GM21423 (cell line): ENCODE results near the gene KDM1A.
"Not testable (repeated sequence)": the region's sequence is repeated elsewhere in the genome, so short reads cannot be mapped to it uniquely, and the experiment has no call there.

Source experiments
- ATAC-seq: cut with Tn5 transposase; IDR thresholded peaks from one replicate; pipeline ENCODE4 v1.9.1; 2021; ENCODE audit warnings: mild to moderate bottlenecking, moderate library complexity; ENCODE audit not compliant: unreplicated experiment

Gene KDM1A

GRCh38 chr1:23010025-23010424 is 9.2 kb upstream of the KDM1A start:
- ATAC-seq = not testable (repeated sequence)

DNA sequence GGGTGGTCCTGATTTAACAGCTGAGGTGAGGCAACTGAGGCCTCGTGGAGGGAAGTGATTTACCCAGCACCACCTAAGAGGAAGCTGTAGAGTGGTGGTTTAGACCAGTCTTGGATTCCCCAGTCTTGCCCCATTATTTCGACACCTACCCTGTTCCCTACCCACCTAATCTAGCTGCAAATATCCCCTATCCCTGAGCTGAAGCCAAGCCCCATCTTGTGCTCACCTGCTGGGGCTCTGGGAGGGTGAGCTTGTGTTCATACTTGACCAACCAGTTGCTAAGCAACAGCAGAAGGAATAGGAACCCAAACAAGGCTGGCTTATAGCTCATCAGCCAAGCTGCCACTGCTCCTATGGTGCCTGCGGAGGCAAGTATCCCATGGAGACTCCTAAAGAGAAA is 5.6 kb upstream of the KDM1A start:
- no peak for ATAC-seq

- ATAC-seq = no peak
Measured at GRCh38 chr1:23018661-23019093, 591 bp upstream of the KDM1A start.

DNA sequence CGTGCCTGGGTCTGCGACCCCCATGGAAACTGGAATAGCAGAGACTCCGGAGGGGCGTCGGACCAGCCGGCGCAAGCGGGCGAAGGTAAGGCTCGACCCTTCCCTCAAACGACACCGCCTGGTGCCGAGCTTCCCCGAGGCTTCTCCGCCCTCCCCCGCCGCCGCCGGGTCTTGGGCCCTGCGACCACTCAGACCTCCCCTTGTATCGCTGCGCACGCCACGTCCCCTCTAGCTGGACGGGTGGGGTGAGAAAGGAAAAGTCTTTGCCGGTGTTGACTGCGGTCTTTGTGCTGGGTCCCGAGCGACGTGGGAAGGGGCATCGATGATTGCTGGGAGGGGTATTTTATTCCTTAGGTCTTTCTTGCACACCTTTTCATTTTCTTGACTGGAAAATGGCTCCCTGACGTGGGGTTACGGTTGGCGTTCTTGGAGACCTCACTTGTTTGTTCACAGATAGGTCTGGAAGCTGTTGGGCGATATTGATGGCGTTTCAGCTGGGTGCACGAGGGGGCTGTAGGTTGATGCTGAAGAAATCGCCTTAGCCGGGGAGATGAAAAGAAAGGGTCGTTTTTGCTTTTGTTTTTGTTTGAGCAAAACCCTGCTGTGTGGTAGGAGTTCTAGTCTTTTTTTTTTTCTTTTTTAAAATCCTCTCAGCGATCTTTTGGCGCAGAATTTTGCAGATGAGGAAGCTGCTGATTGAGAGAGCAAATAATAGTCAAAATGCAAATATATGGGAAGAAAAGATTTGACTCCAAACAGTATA is 776 bp downstream of the KDM1A start:
- peak; percentile 8 for ATAC-seq

GRCh38 chr1:23020706-23021405 is 1.6 kb downstream of the KDM1A start:
- no peak for ATAC-seq

DNA sequence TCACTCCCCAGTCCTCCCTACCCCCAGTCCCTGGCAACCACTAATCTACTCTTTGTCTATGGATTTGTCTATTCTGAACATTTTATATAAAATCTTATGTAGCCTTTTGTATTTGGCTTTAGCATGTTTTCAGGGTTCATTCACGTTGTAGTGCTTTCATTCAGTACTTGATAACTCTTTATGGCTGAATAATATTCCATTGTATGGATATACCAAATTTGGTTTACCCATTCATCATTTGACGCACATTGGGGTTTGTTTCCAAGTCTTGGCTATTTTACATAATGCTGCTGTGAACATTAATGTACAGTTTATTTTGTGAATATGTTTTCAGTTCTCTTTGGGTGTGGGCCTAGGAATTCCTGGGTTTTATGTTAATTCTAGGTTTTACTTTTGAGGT is 2.6 kb downstream of the KDM1A start:
- ATAC-seq = no peak

GRCh38 chr1:23023174-23023845 is 4.0 kb downstream of the KDM1A start:
- ATAC-seq = no peak

DNA sequence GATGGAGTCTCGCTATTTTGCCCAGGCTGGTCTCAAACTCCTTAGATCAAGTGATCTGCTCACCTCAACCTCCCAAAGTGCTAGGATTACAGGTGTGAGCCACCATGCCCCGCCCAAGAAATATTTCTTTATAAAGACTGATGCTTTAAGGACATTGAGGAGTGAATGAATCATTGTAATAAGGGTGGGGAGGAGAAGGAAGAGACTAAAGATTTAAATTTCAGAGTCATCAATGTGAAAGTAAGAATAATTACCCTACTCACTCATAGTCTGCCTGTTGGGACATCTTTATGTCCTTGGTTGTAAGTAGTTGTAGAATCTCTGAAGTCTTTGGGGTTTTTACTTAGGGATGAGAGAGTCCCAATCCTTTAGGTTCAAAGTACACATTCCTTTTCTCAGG is 7.3 kb downstream of the KDM1A start:
- ATAC-seq = no peak

DNA sequence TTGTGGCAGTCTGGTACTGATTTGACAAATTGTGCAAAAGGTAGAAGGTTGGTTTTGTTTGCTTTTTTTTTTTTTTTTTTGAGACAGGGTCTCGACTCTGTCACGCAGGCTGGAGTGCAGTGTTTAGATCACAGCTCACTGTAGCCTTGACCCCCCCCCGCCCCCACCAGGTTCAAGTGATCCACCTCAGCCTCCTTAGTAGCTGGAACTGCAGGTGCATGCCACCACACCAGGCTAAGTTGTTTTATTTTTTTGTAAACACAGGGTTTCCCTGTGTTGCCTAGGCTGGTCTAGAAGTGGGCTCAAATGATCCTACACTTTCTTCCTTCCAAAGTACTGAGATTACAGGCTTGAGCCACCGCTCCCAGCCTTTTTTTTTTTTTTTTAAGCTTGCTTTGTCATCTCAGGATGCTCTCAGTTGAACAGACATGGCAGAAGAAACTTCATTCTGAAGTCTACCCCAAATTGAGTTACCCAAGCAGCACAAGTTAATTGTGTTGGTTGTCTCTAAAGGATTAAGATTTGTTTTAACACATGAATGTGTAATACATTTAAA is 8.2 kb downstream of the KDM1A start:
- no peak for ATAC-seq

GRCh38 chr1:23029337-23029736 is 10.1 kb downstream of the KDM1A start:
- no peak for ATAC-seq

GRCh38 chr1:23035823-23036452 is 16.7 kb downstream of the KDM1A start:
- ATAC-seq = no peak

DNA sequence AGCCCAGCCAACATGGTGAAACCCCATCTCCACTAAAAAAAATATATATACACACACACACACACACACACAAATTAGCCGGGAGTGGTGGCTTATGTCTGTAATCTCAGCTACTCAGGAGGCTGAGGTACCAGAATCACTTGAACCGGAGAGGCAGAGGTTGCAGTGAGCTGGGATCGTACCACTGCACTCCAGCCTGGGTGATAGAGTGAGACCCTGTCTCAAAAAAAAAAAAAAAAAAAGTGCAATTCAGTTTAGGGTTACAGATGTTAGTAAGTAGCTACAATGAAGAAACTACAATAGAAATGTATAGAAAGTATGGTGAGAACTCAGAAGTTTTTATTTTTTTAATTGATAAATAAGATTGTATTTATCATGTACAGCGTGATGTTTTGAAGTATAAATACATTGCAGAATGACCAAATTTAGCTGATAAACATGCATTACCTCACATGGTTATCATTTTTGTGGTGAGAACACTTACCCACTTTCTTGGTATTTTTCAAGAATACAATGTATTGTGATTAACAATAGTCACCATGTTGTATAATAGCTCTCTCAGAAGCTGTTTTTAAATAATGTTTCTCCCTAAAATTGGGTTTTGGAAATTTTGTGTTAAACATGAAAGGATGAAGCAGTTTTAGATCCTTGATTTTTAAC is 17.9 kb downstream of the KDM1A start:
- ATAC-seq = no peak

GRCh38 chr1:23039308-23039826 is 20.1 kb downstream of the KDM1A start:
- ATAC-seq = no peak

- no peak for ATAC-seq
Measured at GRCh38 chr1:23040509-23040908, 21.2 kb downstream of the KDM1A start.

GRCh38 chr1:23044035-23044434 is 24.8 kb downstream of the KDM1A start:
- no peak for ATAC-seq

GRCh38 chr1:23050201-23050600 is 30.9 kb downstream of the KDM1A start:
- ATAC-seq = no peak

- ATAC-seq = no peak
Measured at GRCh38 chr1:23051290-23051909, 32.1 kb downstream of the KDM1A start.

DNA sequence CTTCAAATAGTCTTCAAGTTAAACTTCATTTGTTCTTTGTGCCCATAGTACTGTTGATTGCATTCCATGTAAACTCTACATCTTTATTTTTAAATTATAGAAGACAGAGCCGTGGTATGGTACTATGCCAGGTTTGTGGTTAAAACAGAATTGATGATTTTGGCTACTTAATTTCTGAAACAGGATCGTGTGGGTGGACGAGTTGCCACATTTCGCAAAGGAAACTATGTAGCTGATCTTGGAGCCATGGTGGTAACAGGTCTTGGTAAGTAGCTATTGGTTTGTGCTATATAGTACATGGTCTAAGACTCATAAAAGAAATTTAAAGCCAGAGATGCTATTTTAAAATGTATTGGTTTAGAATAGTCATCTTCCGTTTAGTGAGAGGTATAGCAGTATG is 38.0 kb downstream of the KDM1A start:
- ATAC-seq = no peak

GRCh38 chr1:23062271-23062670 is 43.0 kb downstream of the KDM1A start:
- no peak for ATAC-seq

DNA sequence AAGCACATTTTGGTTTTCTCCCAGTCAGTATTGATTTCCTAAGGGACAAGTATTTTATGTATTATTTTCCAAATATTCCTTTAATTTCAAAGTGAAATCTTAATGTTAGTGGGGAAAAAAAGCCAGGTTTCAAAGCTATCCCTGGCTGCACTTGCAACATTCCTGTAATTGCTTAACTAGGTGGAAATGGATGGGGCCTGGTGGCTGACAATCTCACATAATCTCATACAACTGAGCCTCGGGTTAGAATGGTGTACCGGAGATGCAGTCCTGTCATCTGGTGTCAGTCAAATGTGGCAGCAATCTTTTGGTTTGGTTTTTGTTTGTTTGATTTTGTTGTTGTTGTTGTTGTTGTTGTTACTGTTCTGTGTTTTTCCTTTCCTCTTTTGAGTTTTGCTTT is 46.1 kb downstream of the KDM1A start:
- no peak for ATAC-seq
